SK-N-SH treated with all-trans-retinoic acid at 6 μM for 48 hours (cell line): ENCODE measurements around the gene ARHGEF4.

Source experiments
- ARNTL ChIP-seq: fragments of 450-650 bp; formaldehyde crosslinking; IDR thresholded peaks from 2 replicates; pipeline ENCODE4 v1.5.0; 2020; ENCODE audit warnings: low read depth, mild to moderate bottlenecking, moderate library complexity, borderline replicate concordance
- CSDC2 ChIP-seq: fragments of 250-450 bp; sonication (Bioruptor Pico); IDR thresholded peaks from 2 replicates; pipeline ENCODE4 v1.5.0; 2020; ENCODE audit warnings: mild to moderate bottlenecking, moderate library complexity
- ISL1 ChIP-seq: fragments of 250-450 bp; sonication (Bioruptor Pico); IDR thresholded peaks from 2 replicates; pipeline ENCODE4 v2.1.2; 2022; ENCODE audit warnings: mild to moderate bottlenecking, moderate library complexity
- OSR1 ChIP-seq: fragments of 250-450 bp; sonication (Bioruptor Pico); IDR thresholded peaks from 2 replicates; pipeline ENCODE4 v1.8.0; 2022; ENCODE audit warnings: moderate library complexity, mild to moderate bottlenecking, inconsistent platforms
- PATZ1 ChIP-seq: fragments of 250-450 bp; sonication (Bioruptor Pico); IDR thresholded peaks from 2 replicates; pipeline ENCODE4 v1.8.0; 2020; ENCODE audit warnings: mild to moderate bottlenecking, moderate library complexity, borderline replicate concordance
- RARB ChIP-seq: fragments of 250-450 bp; sonication (Bioruptor Pico); IDR thresholded peaks from 2 replicates; pipeline ENCODE4 v1.8.0; 2021; ENCODE audit warnings: mild to moderate bottlenecking, moderate library complexity
- TOX ChIP-seq: fragments of 250-450 bp; sonication (Bioruptor Pico); IDR thresholded peaks from 2 replicates; pipeline ENCODE4 v1.8.0; 2021; ENCODE audit warnings: mild to moderate bottlenecking, moderate library complexity, borderline replicate concordance
- ZC3H10 ChIP-seq: fragments of 250-450 bp; sonication (Bioruptor Pico); IDR thresholded peaks from 2 replicates; pipeline ENCODE4 v1.5.1; 2021; ENCODE audit warnings: mild to moderate bottlenecking, moderate library complexity
- ZFP3 ChIP-seq: fragments of 250-450 bp; sonication (Bioruptor Pico); IDR thresholded peaks from 2 replicates; pipeline ENCODE4 v1.5.0; 2020; ENCODE audit warnings: mild to moderate bottlenecking, moderate library complexity
- ZNF8 ChIP-seq: fragments of 450-650 bp; formaldehyde crosslinking; IDR thresholded peaks from 2 replicates; pipeline ENCODE4 v1.5.0; 2020; ENCODE audit warnings: mild to moderate bottlenecking, moderate library complexity

DNA sequence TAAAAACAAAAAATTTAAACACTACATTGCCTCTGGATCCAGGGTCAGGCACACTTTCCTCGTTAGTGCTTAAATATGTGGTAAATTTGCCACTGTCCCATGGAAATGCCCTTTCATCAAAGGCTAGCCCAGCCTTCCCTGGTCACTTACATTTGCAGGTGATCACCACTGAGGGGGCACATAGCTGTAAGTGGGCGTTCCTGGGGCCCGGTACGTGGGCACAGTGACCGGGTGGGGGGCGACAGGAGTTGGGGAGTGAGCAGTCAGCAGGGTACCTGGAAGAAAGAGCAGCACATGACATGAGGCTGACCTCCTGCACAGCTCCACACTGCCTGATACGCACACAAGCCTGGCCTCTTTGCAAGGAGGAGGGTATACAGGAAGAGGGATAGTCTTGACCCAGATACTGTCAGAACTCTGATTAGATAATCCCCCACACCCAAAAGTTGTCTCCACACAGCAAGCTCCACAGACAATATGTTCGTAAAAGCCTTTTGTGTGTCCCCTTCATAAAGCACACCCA is 216.1 kb downstream of the ARHGEF4 start:
- TF ChIP-seq TOX (no peak), OSR1 (CRISPR knock-in tag) (no peak), CSDC2 (CRISPR knock-in tag) (no peak), ZNF8 (CRISPR knock-in tag) (no peak), RARB (CRISPR knock-in tag) (no peak), ZFP3 (CRISPR knock-in tag) (no peak), ZC3H10 (CRISPR knock-in tag) (no peak), PATZ1 (no peak), ISL1 (CRISPR knock-in tag) (no peak), ARNTL (CRISPR knock-in tag) (no peak)
